ENCODE data around the gene RNF227.
A peak's percentile ranks its signal among the peaks of the same experiment; 100 is the strongest.

Gene RNF227

DNA sequence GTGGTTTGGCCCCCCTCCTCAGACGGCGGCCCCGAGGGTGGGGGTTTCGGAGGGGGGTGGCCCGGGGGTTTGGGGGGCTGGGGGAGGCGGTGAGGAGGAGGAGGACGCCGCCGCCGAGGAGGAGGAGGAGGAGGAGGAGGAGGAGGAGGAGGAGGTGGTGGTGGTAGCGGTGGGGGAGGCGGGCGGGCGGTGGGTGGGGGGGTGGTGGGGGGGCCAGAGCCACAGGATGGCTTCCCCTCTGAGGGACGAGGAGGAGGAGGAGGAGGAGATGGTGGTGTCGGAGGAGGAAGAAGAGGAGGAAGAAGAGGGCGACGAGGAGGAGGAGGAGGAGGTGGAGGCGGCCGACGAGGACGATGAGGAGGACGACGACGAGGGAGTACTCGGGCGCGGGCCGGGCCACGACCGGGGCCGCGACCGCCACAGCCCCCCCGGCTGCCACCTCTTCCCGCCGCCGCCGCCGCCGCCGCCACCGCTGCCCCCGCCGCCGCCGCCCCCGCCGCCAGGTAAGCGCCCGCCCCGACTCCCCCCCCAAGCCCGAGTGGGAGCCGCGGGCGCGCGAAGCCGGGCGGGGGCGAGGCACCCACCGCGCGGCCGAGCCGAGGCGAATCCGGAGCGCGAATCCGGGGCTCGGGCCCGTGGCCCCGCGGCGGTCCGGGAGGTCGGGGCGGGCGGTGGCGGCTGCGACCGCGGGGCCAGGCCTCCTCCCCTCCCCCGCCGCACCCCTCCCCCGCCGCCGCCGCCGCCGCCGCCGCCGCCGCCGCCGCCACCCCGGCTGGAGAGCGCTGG, 31.3 kb downstream of the RNF227 start:
- DNase-seq (ENCODE audit: low spot score) = no peak
- no peak overlapping the region for H2AK5ac ChIP-seq (ENCODE audit: low read depth, low read length)
- no peak overlapping the region for H2BK120ac ChIP-seq (ENCODE audit: low read depth, low read length)
- H3K23ac ChIP-seq (ENCODE audit: low read depth, low read length, poor library complexity) = no peak overlapping the region
- H4K91ac ChIP-seq (ENCODE audit: low read depth, low read length, poor library complexity) = no peak overlapping the region
- H2BK15ac ChIP-seq (ENCODE audit: low read length) = peak overlapping the region; percentile 42
- H3K4me1 ChIP-seq (ENCODE audit: control insufficient read depth in 2 of 2, insufficient read depth in 1 of 2, low read depth in 1 of 2, low read length in 2 of 2) = peaks cover 28 to 31% of the 10 kb centered on the region in 2 donors
- H3K4me2 ChIP-seq (ENCODE audit: insufficient read depth, low read length, poor library complexity, severe bottlenecking) = peak overlapping the region; percentile 100
- H4K8ac ChIP-seq (ENCODE audit: low read depth, low read length) = no peak overlapping the region
- H3K9ac ChIP-seq (ENCODE audit: low read depth, low read length, poor library complexity) = peak overlapping the region; percentile 46
- H3K9me3 ChIP-seq (replicated peaks in 1 of 2; ENCODE audit: control insufficient read depth in 2 of 2, insufficient read depth in 1 of 2, low read depth in 1 of 2, low read length in 2 of 2) = no peaks in the 10 kb centered on the region
- H3K27me3 ChIP-seq (ENCODE audit: control insufficient read depth in 3 of 3, insufficient read depth in 3 of 3, low read depth in 1 of 3, low read length in 3 of 3) = peaks cover 0 to 3% (median 0%) of the 10 kb centered on the region in 3 experiments
- H3K27ac ChIP-seq (replicated peaks; ENCODE audit: low read length) = no peak overlapping the region
- H3K4ac ChIP-seq (ENCODE audit: low read length) = no peak overlapping the region
- H2BK5ac ChIP-seq (ENCODE audit: low read length) = no peak overlapping the region
- H3K36me3 ChIP-seq (replicated peaks in 1 of 2; ENCODE audit: control insufficient read depth in 2 of 2, insufficient read depth in 2 of 2, low read length in 2 of 2) = peaks cover 5 to 38% of the 10 kb centered on the region in 2 donors
- H2AFZ ChIP-seq (ENCODE audit: low read length) = peak overlapping the region; percentile 84
- no peak overlapping the region for H3K14ac ChIP-seq (ENCODE audit: low read length)
- no CpG with 5 or more reads among the region's 100 CpGs for WGBS, 2 donors (ENCODE audit: extremely low coverage in 2 of 2, insufficient read length in 2 of 2, insufficient replicate concordance in 1 of 2)
- H3K79me1 ChIP-seq (ENCODE audit: low read depth, low read length) = no peaks in the 10 kb centered on the region
- peak overlapping the region; percentile 67 to 90 for H3K4me3 ChIP-seq (ENCODE audit: low read length in 2 of 2)
- H2BK12ac ChIP-seq (ENCODE audit: low read length) = no peak overlapping the region
- peak overlapping the region; percentile 99 for H3K18ac ChIP-seq (ENCODE audit: low read length)

DNA sequence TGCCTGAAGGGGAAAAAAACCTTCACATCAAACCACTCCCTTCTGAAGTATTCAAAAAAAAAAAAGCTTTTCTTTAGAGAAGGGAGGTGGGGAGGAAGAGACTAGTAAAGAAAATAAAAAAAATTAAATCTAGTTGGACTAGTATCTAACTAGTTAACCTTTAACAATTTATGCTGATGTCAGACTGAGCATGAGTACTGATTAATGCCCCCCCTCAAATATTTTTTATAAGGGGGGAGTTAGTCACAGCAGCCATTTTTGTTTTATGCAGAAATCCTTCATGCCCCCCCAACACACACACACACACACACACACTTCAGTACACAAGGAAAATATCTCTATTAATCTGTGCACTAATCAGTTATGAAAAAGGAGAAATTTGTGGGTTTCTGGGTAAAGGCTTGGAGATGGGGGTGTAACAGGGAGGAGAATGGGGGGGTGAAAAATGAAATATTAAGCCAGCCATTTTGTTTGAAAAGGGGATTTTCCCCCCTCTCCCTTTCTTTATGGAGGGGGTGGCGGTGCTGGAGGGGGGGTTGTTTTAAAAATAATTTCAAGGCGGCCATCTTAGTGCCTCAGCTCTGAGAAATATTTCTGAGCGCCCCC, 32.2 kb downstream of the RNF227 start:
- peaks cover 6 to 44% of the 10 kb centered on the region in 2 donors for H3K36me3 ChIP-seq (replicated peaks in 1 of 2; ENCODE audit: control insufficient read depth in 2 of 2, insufficient read depth in 2 of 2, low read length in 2 of 2)
- H2AFZ ChIP-seq (ENCODE audit: low read length) = peak overlapping the region; percentile 65
- no peak overlapping the region for H4K91ac ChIP-seq (ENCODE audit: low read depth, low read length, poor library complexity)
- H2BK12ac ChIP-seq (ENCODE audit: low read length) = no peak overlapping the region
- H3K4me1 ChIP-seq (ENCODE audit: control insufficient read depth in 2 of 2, insufficient read depth in 1 of 2, low read depth in 1 of 2, low read length in 2 of 2) = peaks cover 22 to 23% of the 10 kb centered on the region in 2 donors
- no peak overlapping the region for H3K18ac ChIP-seq (ENCODE audit: low read length)
- H2BK120ac ChIP-seq (ENCODE audit: low read depth, low read length) = no peak overlapping the region
- H3K27me3 ChIP-seq (ENCODE audit: control insufficient read depth in 3 of 3, insufficient read depth in 3 of 3, low read depth in 1 of 3, low read length in 3 of 3) = peaks cover 0 to 3% (median 0%) of the 10 kb centered on the region in 3 experiments
- no peak overlapping the region for H3K14ac ChIP-seq (ENCODE audit: low read length)
- no peak overlapping the region for H2BK5ac ChIP-seq (ENCODE audit: low read length)
- H3K23ac ChIP-seq (ENCODE audit: low read depth, low read length, poor library complexity) = no peak overlapping the region
- no peak overlapping the region for H2BK15ac ChIP-seq (ENCODE audit: low read length)
- H2AK5ac ChIP-seq (ENCODE audit: low read depth, low read length) = no peak overlapping the region
- no peaks in the 10 kb centered on the region for H3K9me3 ChIP-seq (replicated peaks in 1 of 2; ENCODE audit: control insufficient read depth in 2 of 2, insufficient read depth in 1 of 2, low read depth in 1 of 2, low read length in 2 of 2)
- H3K9ac ChIP-seq (ENCODE audit: low read depth, low read length, poor library complexity) = no peak overlapping the region
- DNase-seq (ENCODE audit: low spot score) = no peak
- H3K4me3 ChIP-seq (ENCODE audit: low read length in 2 of 2) = peak overlapping the region in 1 of 2 donors; percentile 28
- no peak overlapping the region for H3K4ac ChIP-seq (ENCODE audit: low read length)
- H3K79me1 ChIP-seq (ENCODE audit: low read depth, low read length) = no peaks in the 10 kb centered on the region
- H4K8ac ChIP-seq (ENCODE audit: low read depth, low read length) = no peak overlapping the region
- no peak overlapping the region for H3K4me2 ChIP-seq (ENCODE audit: insufficient read depth, low read length, poor library complexity, severe bottlenecking)
- WGBS, 2 donors (ENCODE audit: extremely low coverage in 2 of 2, insufficient read length in 2 of 2, insufficient replicate concordance in 1 of 2) = no CpG with 5 or more reads among the region's 3 CpGs
- no peak overlapping the region for H3K27ac ChIP-seq (replicated peaks; ENCODE audit: low read length)

DNA sequence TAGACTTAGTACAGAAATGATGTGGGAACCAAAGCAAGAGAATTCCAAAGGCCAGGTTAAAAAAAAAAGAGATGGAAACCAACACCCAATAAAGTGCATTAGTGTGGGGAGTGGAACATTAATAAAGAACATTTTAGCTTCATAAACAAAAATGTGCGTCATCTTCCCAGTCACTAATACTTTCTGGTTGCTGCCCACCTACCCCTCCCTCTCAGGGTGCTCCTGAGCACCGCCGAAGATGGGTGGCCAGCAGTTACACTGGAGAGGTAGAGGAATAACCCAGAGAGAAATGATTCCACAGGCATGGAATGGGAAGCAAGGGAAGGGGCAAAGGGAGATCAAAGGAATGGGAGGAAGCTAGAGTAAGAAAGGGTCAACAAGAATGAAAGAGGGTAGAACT, 33.5 kb downstream of the RNF227 start:
- no peak overlapping the region for H3K18ac ChIP-seq (ENCODE audit: low read length)

DNA sequence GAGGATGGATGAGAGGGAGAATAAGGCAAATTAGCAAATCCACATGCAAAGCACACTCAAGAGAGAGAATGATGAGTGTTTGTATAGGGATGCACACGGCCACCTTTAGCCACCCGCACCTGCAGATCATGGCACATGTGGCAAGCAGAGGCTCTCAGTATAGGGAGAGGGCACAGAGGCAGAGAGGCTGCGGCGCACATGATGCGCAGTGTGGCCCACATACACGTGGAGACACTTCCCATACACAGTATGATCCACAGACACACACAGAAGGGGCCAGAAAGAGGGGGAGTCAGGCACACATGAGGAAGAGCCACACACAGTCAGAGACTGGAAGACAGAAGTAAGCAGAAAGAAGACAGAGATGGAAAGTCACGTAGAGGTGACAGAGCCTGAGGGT, 34.0 kb downstream of the RNF227 start:
- Histone ChIP-seq H2BK15ac (ENCODE audit: low read length) (no peak overlapping the region), H3K4me1 (ENCODE audit: control insufficient read depth in 2 of 2, insufficient read depth in 1 of 2, low read depth in 1 of 2, low read length in 2 of 2) (peaks cover 9 to 12% of the 10 kb centered on the region in 2 donors), H3K4me3 (ENCODE audit: low read length in 2 of 2) (peak overlapping the region in 1 of 2 donors; percentile 63), H2BK120ac (ENCODE audit: low read depth, low read length) (no peak overlapping the region), H3K4ac (ENCODE audit: low read length) (no peak overlapping the region), H3K27me3 (ENCODE audit: control insufficient read depth in 3 of 3, insufficient read depth in 3 of 3, low read depth in 1 of 3, low read length in 3 of 3) (peaks cover 0 to 3% (median 0%) of the 10 kb centered on the region in 3 experiments), H3K4me2 (ENCODE audit: insufficient read depth, low read length, poor library complexity, severe bottlenecking) (no peak overlapping the region), H3K9me3 (replicated peaks in 1 of 2; ENCODE audit: control insufficient read depth in 2 of 2, insufficient read depth in 1 of 2, low read depth in 1 of 2, low read length in 2 of 2) (no peaks in the 10 kb centered on the region), H3K36me3 (replicated peaks in 1 of 2; ENCODE audit: control insufficient read depth in 2 of 2, insufficient read depth in 2 of 2, low read length in 2 of 2) (peaks cover 6 to 61% of the 10 kb centered on the region in 2 donors), H2BK12ac (ENCODE audit: low read length) (no peak overlapping the region), H3K14ac (ENCODE audit: low read length) (no peak overlapping the region), H3K18ac (ENCODE audit: low read length) (no peak overlapping the region), H2AFZ (ENCODE audit: low read length) (no peak overlapping the region), H3K27ac (replicated peaks; ENCODE audit: low read length) (no peak overlapping the region), H2BK5ac (ENCODE audit: low read length) (no peak overlapping the region), H3K9ac (ENCODE audit: low read depth, low read length, poor library complexity) (no peak overlapping the region), H3K79me1 (ENCODE audit: low read depth, low read length) (no peaks in the 10 kb centered on the region), H2AK5ac (ENCODE audit: low read depth, low read length) (no peak overlapping the region), H3K23ac (ENCODE audit: low read depth, low read length, poor library complexity) (no peak overlapping the region), H4K91ac (ENCODE audit: low read depth, low read length, poor library complexity) (no peak overlapping the region), H4K8ac (ENCODE audit: low read depth, low read length) (no peak overlapping the region)
- DNase-seq (ENCODE audit: low spot score) = no peak
- WGBS, 2 donors (ENCODE audit: extremely low coverage in 2 of 2, insufficient read length in 2 of 2, insufficient replicate concordance in 1 of 2) = no CpG with 5 or more reads among the region's 7 CpGs

More for the DNA sequence above, 33.5 kb downstream of the RNF227 start:
- Histone ChIP-seq H2AFZ (ENCODE audit: low read length) (no peak overlapping the region), H3K14ac (ENCODE audit: low read length) (no peak overlapping the region), H3K36me3 (replicated peaks in 1 of 2; ENCODE audit: control insufficient read depth in 2 of 2, insufficient read depth in 2 of 2, low read length in 2 of 2) (peaks cover 6 to 57% of the 10 kb centered on the region in 2 donors), H3K4ac (ENCODE audit: low read length) (no peak overlapping the region), H2BK5ac (ENCODE audit: low read length) (no peak overlapping the region), H2BK15ac (ENCODE audit: low read length) (no peak overlapping the region), H2BK120ac (ENCODE audit: low read depth, low read length) (no peak overlapping the region), H2AK5ac (ENCODE audit: low read depth, low read length) (no peak overlapping the region), H3K23ac (ENCODE audit: low read depth, low read length, poor library complexity) (no peak overlapping the region), H3K4me2 (ENCODE audit: insufficient read depth, low read length, poor library complexity, severe bottlenecking) (no peak overlapping the region), H4K8ac (ENCODE audit: low read depth, low read length) (no peak overlapping the region), H3K4me1 (ENCODE audit: control insufficient read depth in 2 of 2, insufficient read depth in 1 of 2, low read depth in 1 of 2, low read length in 2 of 2) (peaks cover 11 to 12% of the 10 kb centered on the region in 2 donors), H3K79me1 (ENCODE audit: low read depth, low read length) (no peaks in the 10 kb centered on the region), H3K27me3 (ENCODE audit: control insufficient read depth in 3 of 3, insufficient read depth in 3 of 3, low read depth in 1 of 3, low read length in 3 of 3) (peaks cover 0 to 3% (median 0%) of the 10 kb centered on the region in 3 experiments), H3K4me3 (ENCODE audit: low read length in 2 of 2) (no peak overlapping the region), H3K9ac (ENCODE audit: low read depth, low read length, poor library complexity) (no peak overlapping the region), H2BK12ac (ENCODE audit: low read length) (no peak overlapping the region), H3K27ac (replicated peaks; ENCODE audit: low read length) (no peak overlapping the region), H3K9me3 (replicated peaks in 1 of 2; ENCODE audit: control insufficient read depth in 2 of 2, insufficient read depth in 1 of 2, low read depth in 1 of 2, low read length in 2 of 2) (no peaks in the 10 kb centered on the region), H4K91ac (ENCODE audit: low read depth, low read length, poor library complexity) (no peak overlapping the region)
- DNase-seq (ENCODE audit: low spot score) = no peak
- no CpG with 5 or more reads among the region's 3 CpGs for WGBS, 2 donors (ENCODE audit: extremely low coverage in 2 of 2, insufficient read length in 2 of 2, insufficient replicate concordance in 1 of 2)
